AG08396 (cell line): ENCODE measurements around the gene AIF1.

Source experiments
- DNase-seq: peaks from one replicate; pipeline ENCODE4 v3.0.0; 2012; ENCODE audit warnings: low spot score, mixed read lengths

Gene AIF1

GRCh38 chr6:31663961-31664789 is 49.1 kb downstream of the AIF1 start:
- peak; percentile 82 for DNase-seq

GRCh38 chr6:31664790-31665500 is 49.9 kb downstream of the AIF1 start, which contains the start of gene GPANK1:
TSS of gene GPANK1 (minus strand) at chr6:31664997. CDS start at chr6:31664478, 519 bp downstream.
- peak; percentile 84 for DNase-seq

GRCh38 chr6:31665501-31666336 is 50.7 kb downstream of the AIF1 start, which contains the start of gene CSNK2B:
TSS of gene CSNK2B (plus strand) at chr6:31666080. CDS start at chr6:31666832, 752 bp downstream.
- peak; percentile 95 for DNase-seq

- no peak for DNase-seq
Measured at GRCh38 chr6:31666337-31666965, 51.4 kb downstream of the AIF1 start.
